ENCODE results near the gene RFNG.

RFNG gene

GRCh38 chr17:82060001-82060380 is 8.4 kb upstream of the RFNG start:
- no peaks in the 10 kb centered on the region for H3K9me3 ChIP-seq (ENCODE audit: control insufficient read depth, insufficient read depth, low read length)
- peaks cover 6% of the 10 kb centered on the region; the same call in 1 of the 2 replicates for H4K20me1 ChIP-seq (ENCODE audit: control insufficient read depth, insufficient read depth, low read depth, low read length)
- peaks cover 97% of the 10 kb centered on the region for H3K36me3 ChIP-seq (ENCODE audit: control insufficient read depth, low read length)
- H3K9me2 ChIP-seq (replicated peaks; ENCODE audit: control insufficient read depth, low read length) = no peaks in the 10 kb centered on the region
- no peaks in the 10 kb centered on the region for H3K27me3 ChIP-seq (ENCODE audit: control insufficient read depth, low read length)
- no peak for TF ChIP-seq CTCF (IDR thresholded peaks at IDR 0.05; ENCODE audit: low read depth, low read length, poor library complexity, severe bottlenecking)
- H3K79me2 ChIP-seq (ENCODE audit: control insufficient read depth, low read length) = peaks cover 24% of the 10 kb centered on the region
- H3K4me2 ChIP-seq (ENCODE audit: low read length) = no peak overlapping the region
- H3K4me3 ChIP-seq (ENCODE audit: low read length) = no peak overlapping the region
- peaks cover 13% of the 10 kb centered on the region for H3K4me1 ChIP-seq (ENCODE audit: control insufficient read depth, low read length)
- no peak overlapping the region for H3K27ac ChIP-seq (ENCODE audit: low read depth, low read length)
- H3F3A ChIP-seq (ENCODE audit: control insufficient read depth, insufficient read depth) = no peaks in the 10 kb centered on the region

GRCh38 chr17:82059272-82060000 is 7.8 kb upstream of the RFNG start:
- Histone ChIP-seq H3K27ac (ENCODE audit: low read depth, low read length) (no peak overlapping the region), H3F3A (ENCODE audit: control insufficient read depth, insufficient read depth) (no peaks in the 10 kb centered on the region), H4K20me1 (ENCODE audit: control insufficient read depth, insufficient read depth, low read depth, low read length) (peaks cover 6% of the 10 kb centered on the region; the same call in 1 of the 2 replicates), H3K4me3 (ENCODE audit: low read length) (no peak overlapping the region), H3K36me3 (ENCODE audit: control insufficient read depth, low read length) (peaks cover 97% of the 10 kb centered on the region), H3K4me2 (ENCODE audit: low read length) (no peak overlapping the region), H3K4me1 (ENCODE audit: control insufficient read depth, low read length) (peaks cover 10% of the 10 kb centered on the region), H3K79me2 (ENCODE audit: control insufficient read depth, low read length) (peaks cover 18% of the 10 kb centered on the region), H3K9me2 (replicated peaks; ENCODE audit: control insufficient read depth, low read length) (no peaks in the 10 kb centered on the region), H3K27me3 (ENCODE audit: control insufficient read depth, low read length) (no peaks in the 10 kb centered on the region), H3K9me3 (ENCODE audit: control insufficient read depth, insufficient read depth, low read length) (no peaks in the 10 kb centered on the region)
- TF ChIP-seq CTCF (IDR thresholded peaks at IDR 0.05; ENCODE audit: low read depth, low read length, poor library complexity, severe bottlenecking) (no peak), EZH2phosphoT487 (IDR thresholded peaks at IDR 0.05; ENCODE audit: borderline replicate concordance, low read length) (no peak)

- Histone ChIP-seq H3K27ac (ENCODE audit: low read depth, low read length) (no peak overlapping the region), H3K4me3 (ENCODE audit: low read length) (no peak overlapping the region), H3K9me2 (replicated peaks; ENCODE audit: control insufficient read depth, low read length) (no peaks in the 10 kb centered on the region), H3K36me3 (ENCODE audit: control insufficient read depth, low read length) (peaks cover 91% of the 10 kb centered on the region), H3K9me3 (ENCODE audit: control insufficient read depth, insufficient read depth, low read length) (no peaks in the 10 kb centered on the region), H3K4me1 (ENCODE audit: control insufficient read depth, low read length) (peaks cover 5% of the 10 kb centered on the region), H3K4me2 (ENCODE audit: low read length) (no peak overlapping the region), H4K20me1 (ENCODE audit: control insufficient read depth, insufficient read depth, low read depth, low read length) (peaks cover under 1% of the 10 kb centered on the region; the same call in 1 of the 2 replicates), H3K79me2 (ENCODE audit: control insufficient read depth, low read length) (peaks cover 12% of the 10 kb centered on the region), H3F3A (ENCODE audit: control insufficient read depth, insufficient read depth) (no peaks in the 10 kb centered on the region), H3K27me3 (ENCODE audit: control insufficient read depth, low read length) (no peaks in the 10 kb centered on the region)
- TF ChIP-seq CTCF (IDR thresholded peaks at IDR 0.05; ENCODE audit: low read depth, low read length, poor library complexity, severe bottlenecking) (no peak), EZH2phosphoT487 (IDR thresholded peaks at IDR 0.05; ENCODE audit: borderline replicate concordance, low read length) (no peak)
Measured at GRCh38 chr17:82058855-82059249, 7.2 kb upstream of the RFNG start.
